Erythroblast (primary cell): ENCODE results near the gene CCDC82.

Experiments used
- GATA1 ChIP-seq: IDR thresholded peaks from 2 replicates; pipeline ENCODE4 v1.6.1; 2011; ENCODE audit warnings: low read depth, mild to moderate bottlenecking, control low read depth, low read length, moderate library complexity
- POLR2A ChIP-seq: IDR thresholded peaks from 2 replicates; pipeline ENCODE4 v1.6.1; 2011; ENCODE audit warnings: mild to moderate bottlenecking, low read length

GRCh38 chr11:96319898-96320656, 69.6 kb downstream of the CCDC82 start:
- no peak for TF ChIP-seq POLR2A
- TF ChIP-seq GATA1 = no peak
